ENCODE data around the gene PCDHB6.
"Not testable (repeated sequence)": the region's sequence is repeated elsewhere in the genome, so short reads cannot be mapped to it uniquely, and the experiment has no call there.

PCDHB6 gene

GRCh38 chr5:141172381-141173204 is 22.7 kb downstream of the PCDHB6 start, which contains the start of gene PCDHB7:
Gene PCDHB7, plus strand, starts transcription at chr5:141172644. Its CDS starts 192 bp downstream, at chr5:141172836.
- no peak for ATAC-seq

- ATAC-seq: not testable (repeated sequence)
These were observed 24.6 kb downstream of the PCDHB6 start for GRCh38 chr5:141174291-141175104.

GRCh38 chr5:141175933-141176332 is 26.1 kb downstream of the PCDHB6 start:
- ATAC-seq: no peak

- not testable (repeated sequence) for ATAC-seq
These were observed 27.8 kb downstream of the PCDHB6 start, which contains the start of gene PCDHB8 for GRCh38 chr5:141177577-141178191. Gene PCDHB8, plus strand, starts transcription at chr5:141177790. Its CDS starts 245 bp downstream, at chr5:141178035.

- ATAC-seq: not testable (repeated sequence)
These were observed 29.5 kb downstream of the PCDHB6 start for GRCh38 chr5:141179371-141179770.

GRCh38 chr5:141179876-141180275 is 30.0 kb downstream of the PCDHB6 start:
- ATAC-seq: not testable (repeated sequence)

GRCh38 chr5:141180313-141180712 is 30.5 kb downstream of the PCDHB6 start:
- no peak for ATAC-seq

GRCh38 chr5:141182248-141182647 is 32.4 kb downstream of the PCDHB6 start, which contains the start of gene PCDHB16:
Gene PCDHB16, plus strand, starts transcription at chr5:141182387. Its CDS starts 173 bp downstream, at chr5:141182560.
- ATAC-seq: no peak

GRCh38 chr5:141184117-141184855 is 34.4 kb downstream of the PCDHB6 start:
- ATAC-seq: not testable (repeated sequence)

- no peak for ATAC-seq
These were observed 37.1 kb downstream of the PCDHB6 start, which contains the start of gene PCDHB9 for GRCh38 chr5:141186897-141187512. Gene PCDHB9, plus strand, starts transcription at chr5:141187161. Its CDS starts 158 bp downstream, at chr5:141187319.

GRCh38 chr5:141188682-141189081 is 38.8 kb downstream of the PCDHB6 start:
- ATAC-seq: not testable (repeated sequence)

- ATAC-seq: not testable (repeated sequence)
These were observed 39.3 kb downstream of the PCDHB6 start for GRCh38 chr5:141189131-141189530.

GRCh38 chr5:141192110-141192725 is 42.4 kb downstream of the PCDHB6 start, which contains the start of gene PCDHB10:
Gene PCDHB10, plus strand, starts transcription at chr5:141192353. Its CDS starts 200 bp downstream, at chr5:141192553.
- no peak for ATAC-seq

- ATAC-seq: not testable (repeated sequence)
These were observed 44.5 kb downstream of the PCDHB6 start for GRCh38 chr5:141194332-141194731.

- ATAC-seq: no peak
These were observed 46.5 kb downstream of the PCDHB6 start for GRCh38 chr5:141196363-141196762.

- ATAC-seq: no peak
These were observed 49.7 kb downstream of the PCDHB6 start, which contains the start of gene PCDHB11 for GRCh38 chr5:141199359-141200235. Gene PCDHB11, plus strand, starts transcription at chr5:141199627. Its CDS starts 148 bp downstream, at chr5:141199775.

GRCh38 chr5:141201126-141201525 is 51.3 kb downstream of the PCDHB6 start:
- not testable (repeated sequence) for ATAC-seq

- not testable (repeated sequence) for ATAC-seq
These were observed 51.8 kb downstream of the PCDHB6 start for GRCh38 chr5:141201646-141202045.
